Endothelial cell of umbilical vein (primary cell): ENCODE data around the gene PDE4B. TPM values are rescaled to one million over a fixed set of nuclear protein-coding genes. Genes with fewer than 3 reads are reported as not detected.

Experiments used
- BruUV-seq: library from RNA; stranded (reverse); fragments of 400-500 nt; replicated peaks from 2 replicates; lab custom pipeline; 2021; lab: Mats Ljungman, UMichigan
- CTCF ChIA-PET: fragments of 300-600, 350-600 bp; sonication (Branson Sonifier 250); formaldehyde crosslinking; loops from one replicate; lab custom pipeline; 2021; ENCODE audit warnings: antibody characterized with exemption, inconsistent platforms; lab: Charles Lee
- POLR2A ChIA-PET: fragments of 300-600, 350-600 bp; sonication (Branson Sonifier 250); formaldehyde crosslinking; loops from one replicate; lab custom pipeline; 2021; ENCODE audit warnings: antibody characterized with exemption, inconsistent platforms; lab: Charles Lee
- DNase-seq: peaks from one replicate; pipeline ENCODE4 v3.0.0-alpha.2; 2011; ENCODE audit warnings: low read depth, low spot score
- FAIRE-seq: peaks from 2 replicates; lab custom pipeline; 2011; peaks lifted over from hg19 to GRCh38; lab: Jason Lieb, UNC
- H2AFZ ChIP-seq: 2 replicates; pipeline ENCODE4 v1.6.0; 2012; ENCODE audit warnings: low read depth, low read length, control low read depth, inconsistent platforms
- H3K27ac ChIP-seq: 2 replicates; pipeline ENCODE4 v1.5.1; 2011; ENCODE audit warnings: low read depth, mild to moderate bottlenecking, control low read depth, low read length, moderate library complexity; ENCODE audit not compliant: insufficient read depth
- H3K27me3 ChIP-seq, 2 experiments: 2 replicates each; pipeline versions ENCODE4 v1.6.0 to v1.6.1; 2011; ENCODE audit warnings: low read length in 2 of 2, mixed read lengths in 1 of 2; ENCODE audit not compliant: control insufficient read depth in 2 of 2, insufficient read depth in 2 of 2
- H3K36me3 ChIP-seq, 2 experiments: 2 replicates in 1 of 2; 3 replicates in 1 of 2; pipeline ENCODE4 v1.5.1; 2011; ENCODE audit warnings: low read length in 2 of 2, mild to moderate bottlenecking in 1 of 2, moderate library complexity in 1 of 2; ENCODE audit not compliant: control insufficient read depth in 2 of 2, insufficient read depth in 2 of 2; ENCODE audit errors: extremely low read depth in 1 of 2
- H3K4me1 ChIP-seq: 3 replicates; pipeline ENCODE4 v1.5.1; 2011; ENCODE audit warnings: mild to moderate bottlenecking, low read length; ENCODE audit not compliant: control insufficient read depth, insufficient read depth; ENCODE audit errors: extremely low read depth
- H3K4me2 ChIP-seq: 2 replicates; pipeline ENCODE4 v1.6.1; 2011; ENCODE audit warnings: low read length, control low read depth, mixed read lengths; ENCODE audit not compliant: insufficient read depth
- H3K4me3 ChIP-seq, 3 experiments: fragments of 200-600 bp in 1 of 3; sonication (generic), shearing (Covaris generic) in 1 of 3; replicated peaks in 1 of 3; 2 replicates each; pipeline ENCODE4 v1.5.1; 2011 to 2016; ENCODE audit warnings: control low read depth in 3 of 3, low read length in 3 of 3, mild to moderate bottlenecking in 2 of 3, inconsistent platforms in 1 of 3, low read depth in 1 of 3, moderate library complexity in 1 of 3; ENCODE audit not compliant: insufficient read depth in 1 of 3
- H3K79me2 ChIP-seq: 2 replicates; pipeline ENCODE4 v1.6.0; 2012; ENCODE audit warnings: low read length, inconsistent platforms; ENCODE audit not compliant: control insufficient read depth, insufficient read depth
- H3K9ac ChIP-seq: replicated peaks from 2 replicates; pipeline ENCODE3; 2011; ENCODE audit warnings: low read length, control low read depth; ENCODE audit not compliant: insufficient read depth; ENCODE audit errors: extremely low read depth
- H3K9me1 ChIP-seq: replicated peaks from 3 replicates; pipeline ENCODE4 v1.6.0; 2011; ENCODE audit warnings: mild to moderate bottlenecking, low read length; ENCODE audit not compliant: control insufficient read depth, insufficient read depth; ENCODE audit errors: extremely low read depth
- H3K9me3 ChIP-seq: replicated peaks from 2 replicates; pipeline ENCODE4 v1.5.1; 2012; ENCODE audit warnings: low read length, inconsistent platforms; ENCODE audit not compliant: control insufficient read depth, insufficient read depth
- H4K20me1 ChIP-seq: replicated peaks from 2 replicates; pipeline ENCODE3; 2011; ENCODE audit warnings: mild to moderate bottlenecking, low read length; ENCODE audit not compliant: control insufficient read depth, insufficient read depth; ENCODE audit errors: extremely low read depth
- EZH2 ChIP-seq: IDR thresholded peaks from 2 replicates; pipeline ENCODE4 v1.6.1; 2012; ENCODE audit warnings: borderline replicate concordance, low read depth, mild to moderate bottlenecking, moderate library complexity, low read length, inconsistent platforms; ENCODE audit not compliant: severe bottlenecking
- FOS ChIP-seq: IDR thresholded peaks from 2 replicates; pipeline ENCODE4 v1.6.1; 2011; ENCODE audit warnings: mild to moderate bottlenecking, low read length, moderate library complexity, borderline replicate concordance; ENCODE audit not compliant: insufficient read depth
- GATA2 ChIP-seq: IDR thresholded peaks from 2 replicates; pipeline ENCODE4 v1.7.0; 2011; ENCODE audit warnings: low read depth, mild to moderate bottlenecking, moderate library complexity, mixed read lengths, low read length; ENCODE audit not compliant: insufficient read length, insufficient read depth
- JUN ChIP-seq: IDR thresholded peaks from 2 replicates; pipeline ENCODE4 v1.6.1; 2011; ENCODE audit warnings: borderline replicate concordance, low read depth; ENCODE audit not compliant: insufficient read length, insufficient read depth
- MYC ChIP-seq: IDR thresholded peaks from one replicate; pipeline ENCODE4 v1.6.1; 2011; ENCODE audit warnings: mild to moderate bottlenecking, low read depth, low read length
- POLR2A ChIP-seq: IDR thresholded peaks from 2 replicates; pipeline ENCODE4 v1.6.1; 2012; ENCODE audit warnings: low read depth, mild to moderate bottlenecking, control low read depth, low read length
- POLR2AphosphoS5 ChIP-seq: IDR thresholded peaks from 2 replicates; pipeline ENCODE4 v1.6.1; 2012; ENCODE audit warnings: low read depth, mild to moderate bottlenecking, control low read depth, low read length, moderate library complexity; ENCODE audit not compliant: insufficient read depth
- dilution Hi-C: fragments of 300-500 bp; cut with MboI; formaldehyde crosslinking; loops from one replicate; pipeline ENCODE4 v1.15.0; 2019; ENCODE audit warnings: low sequenced_read_pairs; ENCODE audit not compliant: extremely low pct_ligation_motif_present
- intact Hi-C: fragments of 100-400 bp; cut with micrococcal nuclease; formaldehyde crosslinking; loops from one replicate; pipeline ENCODE4 v1.10.0; 2022
- polyA plus RNA-seq, 4 experiments: library from polyadenylated mRNA; depleted of rRNA in 3 of 4; stranded (reverse) in 3 of 4; unstranded in 1 of 4; fragments of >200 nt; gene quantifications; 2 replicates each; pipeline versions ENCODE4 v1.2.1 to v1.2.3, GENCODE V29; 2011 to 2012; ENCODE audit warnings: missing spikeins in 1 of 4
- total RNA-seq: library from RNA; stranded (reverse); gene quantifications from 2 replicates; pipeline ENCODE4 v1.2.3, GENCODE V29; 2021
- TF ChIP-seq, protein P1 (sequence below), 2 donors: IDR thresholded peaks; 1 replicate in 1 of 2; 2 replicates in 1 of 2; pipeline ENCODE4 v1.5.1; 2011; ENCODE audit warnings: low read length in 2 of 2, mild to moderate bottlenecking in 2 of 2, moderate library complexity in 2 of 2, control low read depth in 1 of 2, inconsistent platforms in 1 of 2, low read depth in 1 of 2; ENCODE audit not compliant: insufficient read depth in 1 of 2; ENCODE audit errors: extremely low read depth in 1 of 2
- TF ChIP-seq, protein P2 (sequence below): IDR thresholded peaks from 2 replicates; pipeline ENCODE4 v1.6.1; 2011; ENCODE audit not compliant: insufficient read depth, insufficient read length

PDE4B gene
- total and polyA plus RNA-seq, 2 donors (not counting 3 experiments of a cell fraction or from before 2014, with no cell fraction given), result 63.5 to 69.8 TPM

DNA sequence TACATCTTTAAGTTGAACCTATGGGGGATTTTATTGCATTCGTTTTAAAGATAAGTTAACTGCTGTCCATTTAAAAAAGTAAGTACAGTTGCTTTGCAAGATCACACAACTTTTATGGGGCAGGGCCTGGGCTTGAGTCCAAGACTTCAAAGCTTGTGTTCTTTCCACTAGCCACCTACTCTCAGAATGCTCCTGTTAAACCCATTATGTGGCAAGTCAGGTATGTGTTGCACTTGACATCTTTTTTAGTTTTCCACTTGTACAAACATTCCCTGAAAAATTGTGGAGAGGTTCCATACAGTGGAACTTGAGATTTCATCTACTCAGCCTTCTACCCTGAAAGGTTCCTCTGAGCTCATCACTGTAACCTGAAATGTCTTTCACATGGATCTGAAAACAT is 505.8 kb downstream of the PDE4B start:
- Histone ChIP-seq H3K27me3 (no peaks in the 10 kb centered on the region), H3K9ac (no peak overlapping the region), H3K79me2 (no peaks in the 10 kb centered on the region), H3K36me3 (no peaks in the 10 kb centered on the region), H3K4me2 (no peak overlapping the region), H3K4me1 (peaks cover 6% of the 10 kb centered on the region), H3K27ac (no peak overlapping the region), H2AFZ (no peak overlapping the region), H3K9me1 (no peaks in the 10 kb centered on the region), H4K20me1 (no peaks in the 10 kb centered on the region), H3K9me3 (no peaks in the 10 kb centered on the region), H3K4me3 (no peak overlapping the region)
- FAIRE-seq (no peak), DNase-seq (no peak)
- CTCF ChIA-PET, result interaction anchor here (0.8 to 1.5 kb wide), 3 partner anchors 10 to 33 kb away, joined by 3 to 6 read pairs (median 3); no protein-coding TSS in a partner anchor
- dilution Hi-C loops (no loop called here), intact Hi-C loops (no loop called here)
- POLR2A ChIA-PET, result no interaction called here
- BruUV-seq, result no TSS peak
- TF ChIP-seq EZH2 (no peak), POLR2AphosphoS5 (no peak), JUN (no peak), GATA2 (no peak), FOS (no peak), MYC (no peak), POLR2A (no peak)
- TF ChIP-seq, protein P1, sequence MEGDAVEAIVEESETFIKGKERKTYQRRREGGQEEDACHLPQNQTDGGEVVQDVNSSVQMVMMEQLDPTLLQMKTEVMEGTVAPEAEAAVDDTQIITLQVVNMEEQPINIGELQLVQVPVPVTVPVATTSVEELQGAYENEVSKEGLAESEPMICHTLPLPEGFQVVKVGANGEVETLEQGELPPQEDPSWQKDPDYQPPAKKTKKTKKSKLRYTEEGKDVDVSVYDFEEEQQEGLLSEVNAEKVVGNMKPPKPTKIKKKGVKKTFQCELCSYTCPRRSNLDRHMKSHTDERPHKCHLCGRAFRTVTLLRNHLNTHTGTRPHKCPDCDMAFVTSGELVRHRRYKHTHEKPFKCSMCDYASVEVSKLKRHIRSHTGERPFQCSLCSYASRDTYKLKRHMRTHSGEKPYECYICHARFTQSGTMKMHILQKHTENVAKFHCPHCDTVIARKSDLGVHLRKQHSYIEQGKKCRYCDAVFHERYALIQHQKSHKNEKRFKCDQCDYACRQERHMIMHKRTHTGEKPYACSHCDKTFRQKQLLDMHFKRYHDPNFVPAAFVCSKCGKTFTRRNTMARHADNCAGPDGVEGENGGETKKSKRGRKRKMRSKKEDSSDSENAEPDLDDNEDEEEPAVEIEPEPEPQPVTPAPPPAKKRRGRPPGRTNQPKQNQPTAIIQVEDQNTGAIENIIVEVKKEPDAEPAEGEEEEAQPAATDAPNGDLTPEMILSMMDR (IDR thresholded peaks at IDR 0.05; ENCODE audit: extremely low read depth in 1 of 2, insufficient read depth in 1 of 2, low read depth in 1 of 2, low read length in 2 of 2), result no peak
- TF ChIP-seq, protein P2, sequence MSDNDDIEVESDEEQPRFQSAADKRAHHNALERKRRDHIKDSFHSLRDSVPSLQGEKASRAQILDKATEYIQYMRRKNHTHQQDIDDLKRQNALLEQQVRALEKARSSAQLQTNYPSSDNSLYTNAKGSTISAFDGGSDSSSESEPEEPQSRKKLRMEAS, result no peak
